GM12878 (cell line): Measurements from ENCODE around the gene ADCYAP1R1. TPM values are rescaled to one million over a fixed set of nuclear protein-coding genes. Genes with fewer than 3 reads are reported as not detected.

Experiments used
- ATAC-seq: fragments of 200-7000 bp; cut with Tn5 transposase; 3 replicates; pipeline ENCODE4 v1.9.1; 2020; ENCODE audit warnings: mild to moderate bottlenecking, moderate library complexity
- BruUV-seq: library from RNA; stranded (reverse); fragments of 400-500 nt; replicated peaks from 2 replicates; lab custom pipeline; 2021; lab: Mats Ljungman, UMichigan
- CTCF ChIA-PET: fragments of 300-600 bp; sonication (Branson Sonifier 250); formaldehyde crosslinking; extraction: SDS; loops from one replicate; lab custom pipeline; 2021; ENCODE audit warnings: inconsistent platforms; lab: Yijun Ruan, JAX
- POLR2A ChIA-PET: fragments of 350-600 bp; formaldehyde crosslinking; extraction: SDS; loops from one replicate; lab custom pipeline; 2021; ENCODE audit warnings: inconsistent platforms; lab: Charles Lee
- RAD21 ChIA-PET: fragments of 300-600 bp; sonication (Branson Sonifier 250); formaldehyde crosslinking; loops from one replicate; lab custom pipeline; 2023; ENCODE audit warnings: antibody characterized with exemption; ENCODE audit not compliant: unreplicated experiment; lab: Charles Lee
- SMC1A ChIA-PET: fragments of 300-600 bp; sonication (Branson Sonifier 250); formaldehyde crosslinking; loops from one replicate; lab custom pipeline; 2023; ENCODE audit not compliant: unreplicated experiment, uncharacterized antibody; lab: Charles Lee
- DNase-seq: peaks from one replicate; pipeline ENCODE4 v3.0.0-alpha.2; 2011; ENCODE audit warnings: low read depth, low spot score
- FAIRE-seq: peaks from 3 replicates; lab custom pipeline; 2011; peaks lifted over from hg19 to GRCh38; lab: Jason Lieb, UNC
- H2AFZ ChIP-seq: 2 replicates; pipeline ENCODE4 v1.6.0; 2011; ENCODE audit warnings: low read depth, low read length, control low read depth; ENCODE audit not compliant: control insufficient read depth
- H3K27ac ChIP-seq: 2 replicates; pipeline ENCODE4 v1.5.1; 2011; ENCODE audit warnings: control low read depth; ENCODE audit not compliant: control insufficient read depth, insufficient read depth
- H3K27me3 ChIP-seq, 2 experiments: replicated peaks in 1 of 2; 2 replicates each; pipeline versions ENCODE4 v1.6.0 to v1.6.1; 2011; ENCODE audit warnings: low read length in 1 of 2; ENCODE audit not compliant: control insufficient read depth in 2 of 2, insufficient read depth in 2 of 2
- H3K36me3 ChIP-seq, 2 experiments: 2 replicates each; pipeline ENCODE4 v1.5.1; 2011; ENCODE audit warnings: low read length in 1 of 2; ENCODE audit not compliant: control insufficient read depth in 2 of 2, insufficient read depth in 2 of 2
- H3K4me1 ChIP-seq: 2 replicates; pipeline ENCODE4 v1.6.1; 2011; ENCODE audit warnings: mild to moderate bottlenecking, low read length, moderate library complexity, mixed read lengths; ENCODE audit not compliant: control insufficient read depth, insufficient read depth
- H3K4me2 ChIP-seq: 2 replicates; pipeline ENCODE4 v1.6.0; 2011; ENCODE audit warnings: control low read depth; ENCODE audit not compliant: control insufficient read depth, insufficient read depth
- H3K4me3 ChIP-seq: fragments of 200-600 bp; sonication (generic); 2 replicates; pipeline ENCODE4 v1.5.1; 2016
- H3K79me2 ChIP-seq: 2 replicates; pipeline ENCODE4 v1.6.0; 2011; ENCODE audit warnings: low read length; ENCODE audit not compliant: control insufficient read depth, insufficient read depth
- H3K9ac ChIP-seq: 2 replicates; pipeline ENCODE4 v1.8.0; 2011; ENCODE audit warnings: low read length, control low read depth, mixed read lengths; ENCODE audit not compliant: control insufficient read depth, insufficient read depth
- H3K9me3 ChIP-seq: replicated peaks from 3 replicates; pipeline ENCODE4 v1.5.1; 2011; ENCODE audit warnings: mild to moderate bottlenecking, low read length; ENCODE audit not compliant: control insufficient read depth, insufficient read depth
- H4K20me1 ChIP-seq: 2 replicates; pipeline ENCODE4 v1.6.0; 2011; ENCODE audit not compliant: control insufficient read depth, insufficient read depth
- ATF2 ChIP-seq: IDR thresholded peaks from 2 replicates; pipeline ENCODE4 v1.6.1; 2012; ENCODE audit warnings: low read length, inconsistent platforms
- CBFB ChIP-seq: IDR thresholded peaks from 2 replicates; pipeline ENCODE4 v1.6.1; 2016; ENCODE audit warnings: antibody characterized with exemption, low read depth
- CEBPZ ChIP-seq: fragments of 150-350 bp; IDR thresholded peaks from 2 replicates; pipeline ENCODE4 v1.6.1; 2016; ENCODE audit warnings: low read depth, low read length
- CHD4 ChIP-seq: fragments of 200-600 bp; sonication (generic); IDR thresholded peaks from 2 replicates; pipeline ENCODE4 v1.6.1; 2016; ENCODE audit warnings: mild to moderate bottlenecking
- E2F8 ChIP-seq: fragments of 450-650 bp; IDR thresholded peaks from 2 replicates; pipeline ENCODE4 v1.6.1; 2018; ENCODE audit warnings: mild to moderate bottlenecking, low read depth, moderate library complexity; ENCODE audit not compliant: partially characterized antibody
- MAX ChIP-seq: IDR thresholded peaks from 2 replicates; pipeline ENCODE4 v1.6.1; 2012; ENCODE audit warnings: low read depth, low read length, improper control_type of control experiment
- NKRF ChIP-seq: fragments of 450-650 bp; conservative IDR thresholded peaks from 2 replicates; pipeline ENCODE4 v1.6.1; 2017; ENCODE audit warnings: mild to moderate bottlenecking, moderate library complexity
- RB1 ChIP-seq: fragments of 450-650 bp; formaldehyde crosslinking; IDR thresholded peaks from 2 replicates; pipeline ENCODE4 v1.6.1; 2017; ENCODE audit warnings: mild to moderate bottlenecking, borderline replicate concordance
- RELA ChIP-seq: fragments of 450-650 bp; IDR thresholded peaks from 2 replicates; pipeline ENCODE4 v1.8.0; 2014; ENCODE audit warnings: borderline replicate concordance; ENCODE audit not compliant: partially characterized antibody
- WRNIP1 ChIP-seq: IDR thresholded peaks from 2 replicates; pipeline ENCODE4 v1.6.1; 2011; ENCODE audit warnings: low read depth, low read length, improper control_type of control experiment, borderline replicate concordance
- ZNF217 ChIP-seq: fragments of 450-650 bp; IDR thresholded peaks from 2 replicates; pipeline ENCODE4 v1.6.1; 2017; ENCODE audit warnings: antibody characterized with exemption, mild to moderate bottlenecking
- WGBS: methylation state at CpG from one replicate; pipeline ENCODE4 v1.1.6; 2016; ENCODE audit warnings: low lambda C conversion rate; ENCODE audit not compliant: insufficient replicate concordance, insufficient coverage; ENCODE audit errors: missing lambda C conversion rate; 5-methylcytosine and 5-hydroxymethylcytosine counted together
- in situ Hi-C: fragments of 300-500 bp; cut with MboI; formaldehyde crosslinking; loops from 9 replicates; pipeline ENCODE4 v1.14.3; 2018; ENCODE audit warnings: mixed read lengths
- intact Hi-C: fragments of 100-400 bp; cut with micrococcal nuclease; formaldehyde crosslinking; loops from one replicate; pipeline ENCODE4 v1.14.2; 2022; ENCODE audit not compliant: unreplicated experiment
- polyA plus RNA-seq, 11 experiments: library from polyadenylated mRNA; depleted of rRNA in 4 of 11; unstranded in 6 of 11; stranded (reverse) in 5 of 11; fragments of >200 nt; fragmentation: Nextera tagmentation in 4 of 11; fragmentation: Illumina TruSeq in 1 of 11; extraction: Ambion mirVana in 4 of 11; extraction: Trizol in 1 of 11; gene quantifications; 1 replicate in 1 of 11; 2 replicates in 10 of 11; pipeline versions ENCODE4 v1.2.1 to v1.2.3, GENCODE V29; 2011 to 2016; ENCODE audit warnings: inconsistent platforms in 2 of 11, missing spikeins in 2 of 11, low read depth in 1 of 11
- total RNA-seq, 4 experiments: library from RNA; depleted of rRNA in 3 of 4; stranded (reverse); fragments of >200 nt in 3 of 4; fragmentation: Illumina TruSeq in 1 of 4; extraction: Trizol in 1 of 4; gene quantifications; 2 replicates each; pipeline versions ENCODE4 v1.2.1 to v1.2.3, GENCODE V29; 2013 to 2021

The ADCYAP1R1 gene
- total and polyA plus RNA-seq, 10 of the 15 experiments (the other 5 are each of a cell fraction or from before 2014, with no cell fraction given) = not detected

- POLR2A ChIA-PET = no interaction called here
- DNase-seq = no peak
- RAD21 ChIA-PET = interaction anchor here (1.7 kb wide), 1 partner anchor 15 kb away, joined by 6 read pairs; no protein-coding TSS in a partner anchor
- Histone ChIP-seq H3K4me1 (no peaks in the 10 kb centered on the region), H3K4me2 (no peak overlapping the region)
- FAIRE-seq = no peak
- TF ChIP-seq CHD4 (no peak), ZNF217 (no peak), WRNIP1 (no peak), MAX (no peak), CEBPZ (no peak), RELA (no peak), RB1 (no peak), E2F8 (no peak), ATF2 (no peak), CBFB (no peak), NKRF (no peak)
- TF ChIP-seq, all 136 proteins: peak for 0
- Histone ChIP-seq H4K20me1 (no peaks in the 10 kb centered on the region), H3K9ac (no peak overlapping the region), H3K36me3 (no peaks in the 10 kb centered on the region), H3K9me3 (no peaks in the 10 kb centered on the region; the same call in 2 of the 3 replicates), H3K27ac (no peak overlapping the region), H3K27me3 (no peaks in the 10 kb centered on the region), H3K4me3 (no peak overlapping the region), H3K79me2 (no peaks in the 10 kb centered on the region), H2AFZ (no peak overlapping the region)
- no peak for ATAC-seq
- 67% methylated on average over 7 of the region's 7 CpGs for WGBS
- ChIA-PET SMC1A (interaction anchor here (0.9 kb wide), 1 partner anchor 496 kb away, joined by 3 read pairs; no protein-coding TSS in a partner anchor), CTCF (interaction anchor here (1.0 to 5.2 kb wide), 4 partner anchors 13 to 155 kb away, joined by 3 to 63 read pairs (median 6); no protein-coding TSS in a partner anchor)
- intact Hi-C loops (no loop called here), in situ Hi-C loops (no loop called here)
- no TSS peak for BruUV-seq
These were observed 85.1 kb downstream of the ADCYAP1R1 start for GRCh38 chr7:31137234-31137633.
